Measurements from ENCODE around the gene CALHM3.
A peak's percentile ranks its signal among the peaks of the same experiment; 100 is the strongest.

Gene CALHM3

GRCh38 chr10:103478671-103479070, 369 bp downstream of the CALHM3 start:
- no peak for DNase-seq (ENCODE audit: extremely low read depth, low read depth)
- no peak for TF ChIP-seq CTCF (IDR thresholded peaks at IDR 0.05; ENCODE audit: low read depth, low read length)

- DNase-seq (ENCODE audit: extremely low read depth, low read depth) = no peak
- peak; percentile 11 for TF ChIP-seq CTCF (IDR thresholded peaks at IDR 0.05; ENCODE audit: low read depth, low read length)
Measured at GRCh38 chr10:103476046-103476768, 2.8 kb downstream of the CALHM3 start.

GRCh38 chr10:103475437-103475836, 3.6 kb downstream of the CALHM3 start:
- DNase-seq (ENCODE audit: extremely low read depth, low read depth) = no peak
- TF ChIP-seq CTCF (IDR thresholded peaks at IDR 0.05; ENCODE audit: low read depth, low read length) = no peak

GRCh38 chr10:103474077-103474476, 5.0 kb downstream of the CALHM3 start:
- DNase-seq (ENCODE audit: extremely low read depth, low read depth) = no peak
- no peak for TF ChIP-seq CTCF (IDR thresholded peaks at IDR 0.05; ENCODE audit: low read depth, low read length)

GRCh38 chr10:103473261-103473671, 5.8 kb downstream of the CALHM3 start:
- TF ChIP-seq CTCF (IDR thresholded peaks at IDR 0.05; ENCODE audit: low read depth, low read length) = no peak
- no peak for DNase-seq (ENCODE audit: extremely low read depth, low read depth)

- no peak for TF ChIP-seq CTCF (IDR thresholded peaks at IDR 0.05; ENCODE audit: low read depth, low read length)
- no peak for DNase-seq (ENCODE audit: extremely low read depth, low read depth)
Measured at GRCh38 chr10:103472005-103472404, 7.0 kb downstream of the CALHM3 start.

GRCh38 chr10:103470761-103471653, 8.0 kb downstream of the CALHM3 start:
- DNase-seq (ENCODE audit: extremely low read depth, low read depth) = no peak
- TF ChIP-seq CTCF (IDR thresholded peaks at IDR 0.05; ENCODE audit: low read depth, low read length) = no peak

Measured in AG09319 (cell line).